ENCODE data around the gene TXNRD2.
A peak's percentile ranks its signal among the peaks of the same experiment; 100 is the strongest.

TXNRD2 gene

DNA sequence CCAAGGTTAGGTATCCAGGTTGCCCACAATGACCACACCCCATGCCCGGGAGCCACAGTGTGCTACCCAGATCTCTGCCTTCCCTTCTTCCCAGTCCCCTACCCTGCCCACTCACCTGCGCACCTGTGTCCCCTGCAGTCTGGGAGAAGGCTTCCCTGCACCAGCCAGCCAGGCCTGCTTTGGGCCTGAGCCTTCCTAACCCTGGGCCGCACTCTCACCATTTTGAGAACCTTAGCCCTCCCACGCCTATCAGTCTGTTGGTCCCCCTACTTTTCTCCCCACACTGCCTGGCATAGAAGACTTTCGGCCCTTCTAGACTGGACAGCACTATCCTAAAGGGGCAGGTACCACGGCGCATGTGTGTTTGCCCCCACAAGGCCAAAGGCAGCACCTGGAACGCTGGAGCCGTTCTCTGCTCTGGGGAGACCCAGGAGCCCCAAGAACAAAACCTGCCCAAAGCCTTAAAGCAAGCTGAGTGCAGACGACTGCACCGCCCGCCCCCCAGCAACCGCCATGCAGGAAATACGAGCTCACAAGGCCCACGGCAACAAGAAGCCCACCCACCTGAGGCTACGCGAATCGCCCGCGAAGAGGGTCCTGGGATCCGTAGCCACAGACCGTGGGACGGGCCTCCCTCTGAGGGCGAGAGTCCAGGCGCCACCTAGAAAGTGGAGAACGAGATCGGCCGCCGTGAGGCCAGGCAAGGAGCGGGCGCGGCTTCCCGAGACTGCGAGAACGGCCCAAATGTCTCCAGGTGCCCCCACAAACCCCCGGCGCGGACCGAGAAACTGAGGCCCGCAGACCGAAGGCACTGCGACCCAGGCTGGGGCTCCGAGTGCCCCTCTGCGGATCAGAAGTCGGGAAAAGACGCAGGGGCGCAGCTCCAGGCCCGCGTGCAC, 87.5 kb downstream of the TXNRD2 start:
- DNase-seq (ENCODE audit: low spot score) = peak; percentile 44
- TF ChIP-seq CTCF (IDR thresholded peaks at IDR 0.05; ENCODE audit: extremely low read depth, insufficient read depth, missing control alignments) = no peak
- in situ Hi-C loops (cut with MboI; ENCODE audit: low pct_unique_long_range_greater_than_20kb, low sequenced_read_pairs, unreplicated experiment) = loop anchor here (25.0 kb wide), 1 partner anchor 108 kb away; no protein-coding TSS in a partner anchor

- in situ Hi-C loops (cut with MboI; ENCODE audit: low pct_unique_long_range_greater_than_20kb, low sequenced_read_pairs, unreplicated experiment) = loop anchor here (25.0 kb wide), 1 partner anchor 109 kb away; no protein-coding TSS in a partner anchor
- no peak for TF ChIP-seq CTCF (IDR thresholded peaks at IDR 0.05; ENCODE audit: extremely low read depth, insufficient read depth, missing control alignments)
- peak; percentile 14 for DNase-seq (ENCODE audit: low spot score)
Measured at GRCh38 chr22:19853058-19853878, 88.3 kb downstream of the TXNRD2 start.

DNA sequence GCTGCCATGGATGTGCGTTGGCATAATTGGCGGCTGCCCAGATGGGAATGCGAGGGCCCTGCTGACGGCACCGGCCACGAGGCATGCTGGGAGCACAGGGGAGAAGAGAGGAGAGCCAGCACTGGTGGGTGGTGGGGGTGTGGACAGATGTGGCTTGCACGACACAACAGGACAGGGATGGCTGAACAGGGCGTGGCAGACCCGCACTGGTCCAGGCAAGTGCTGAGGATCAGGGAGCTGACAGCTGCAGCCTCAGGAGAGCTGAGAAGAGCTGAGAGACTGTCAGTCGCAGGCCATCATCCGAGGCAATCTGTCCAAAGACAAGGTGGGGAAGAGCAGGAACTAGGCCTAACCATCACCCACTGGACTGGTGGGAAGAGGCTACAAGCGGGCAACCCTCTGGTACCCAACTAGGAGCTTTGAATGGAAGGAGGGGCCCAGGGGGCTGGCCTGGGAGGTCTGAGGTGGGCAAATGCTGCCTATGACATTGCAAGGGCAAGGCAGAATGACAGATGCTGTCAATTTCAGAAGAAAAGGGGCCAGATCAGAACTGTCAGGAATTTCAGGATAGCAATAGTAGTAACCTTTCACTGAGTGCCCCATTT, 89.3 kb downstream of the TXNRD2 start:
- in situ Hi-C loops (cut with MboI; ENCODE audit: low pct_unique_long_range_greater_than_20kb, low sequenced_read_pairs, unreplicated experiment) = loop anchor here (25.0 kb wide), 1 partner anchor 110 kb away; no protein-coding TSS in a partner anchor
- DNase-seq (ENCODE audit: low spot score) = peak; percentile 5
- TF ChIP-seq CTCF (IDR thresholded peaks at IDR 0.05; ENCODE audit: extremely low read depth, insufficient read depth, missing control alignments) = no peak

- TF ChIP-seq CTCF (IDR thresholded peaks at IDR 0.05; ENCODE audit: extremely low read depth, insufficient read depth, missing control alignments) = no peak
- peak; percentile 2 for DNase-seq (ENCODE audit: low spot score)
- in situ Hi-C loops (cut with MboI; ENCODE audit: low pct_unique_long_range_greater_than_20kb, low sequenced_read_pairs, unreplicated experiment) = loop anchor here (25.0 kb wide), 1 partner anchor 111 kb away; no protein-coding TSS in a partner anchor
Measured at GRCh38 chr22:19851291-19852176, 90.1 kb downstream of the TXNRD2 start.

DNA sequence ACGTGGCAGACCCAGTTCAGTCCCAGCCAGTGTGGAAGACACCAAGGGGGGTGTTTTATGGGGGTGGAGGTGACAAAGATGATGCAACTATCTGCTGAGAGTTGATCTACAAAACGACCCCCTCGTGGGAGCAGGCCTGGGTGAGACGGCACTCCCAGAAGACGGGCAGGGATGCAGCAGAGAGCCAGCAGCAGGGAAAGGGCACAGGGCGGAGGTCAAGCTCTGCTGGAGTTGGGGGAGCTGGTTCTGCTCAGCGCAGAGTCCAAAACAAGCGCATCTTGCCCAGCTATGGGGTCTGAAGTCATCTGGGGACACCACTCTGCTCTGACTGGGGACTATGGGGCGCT, 90.9 kb downstream of the TXNRD2 start:
- in situ Hi-C loops (cut with MboI; ENCODE audit: low pct_unique_long_range_greater_than_20kb, low sequenced_read_pairs, unreplicated experiment) = loop anchor here (25.0 kb wide), 1 partner anchor 112 kb away; no protein-coding TSS in a partner anchor
- peak; percentile 1 for DNase-seq (ENCODE audit: low spot score)

More for the DNA sequence above, 90.9 kb downstream of the TXNRD2 start:
- TF ChIP-seq CTCF (IDR thresholded peaks at IDR 0.05; ENCODE audit: extremely low read depth, insufficient read depth, missing control alignments) = no peak
